CD4-positive, CD25-positive, alpha-beta regulatory T cell (primary cell): ENCODE results near the gene CELF5. TPM values are rescaled to one million over a fixed set of nuclear protein-coding genes. Genes with fewer than 3 reads are reported as not detected.
"Not testable (repeated sequence)": the region's sequence is repeated elsewhere in the genome, so short reads cannot be mapped to it uniquely, and the experiment has no call there.

ENCODE experiments used
- ATAC-seq, 2 donors: fragments of 150-1000 bp; cut with Tn5 transposase; one replicate each; pipeline ENCODE4 v1.10.0; 2021; ENCODE audit warnings: low read depth in 2 of 2, moderate number of reproducible peaks in 2 of 2, moderate library complexity in 1 of 2
- DNase-seq, 3 donors: peaks; one replicate each; pipeline versions ENCODE4 v3.0.0 to v3.0.0-alpha.2; 2012 to 2022; ENCODE audit warnings: mixed read lengths in 1 of 3
- H3K27ac ChIP-seq: one replicate; pipeline ENCODE4 v1.7.0; 2013; ENCODE audit warnings: mild to moderate bottlenecking, low read length; ENCODE audit not compliant: insufficient read depth, poor library complexity, severe bottlenecking
- H3K27me3 ChIP-seq: one replicate; pipeline ENCODE4 v1.7.0; 2013; ENCODE audit warnings: low read length; ENCODE audit not compliant: control insufficient read depth, insufficient read depth
- H3K36me3 ChIP-seq: one replicate; pipeline ENCODE4 v1.7.0; 2013; ENCODE audit warnings: mild to moderate bottlenecking, low read length, moderate library complexity; ENCODE audit not compliant: control insufficient read depth, insufficient read depth
- H3K4me1 ChIP-seq: 2 replicates; pipeline ENCODE4 v1.7.0; 2013; ENCODE audit warnings: mild to moderate bottlenecking, low read length; ENCODE audit not compliant: insufficient read depth, control insufficient read depth, poor library complexity, severe bottlenecking
- H3K4me3 ChIP-seq: one replicate; pipeline ENCODE4 v1.7.0; 2013; ENCODE audit warnings: low read depth, mild to moderate bottlenecking, low read length, moderate library complexity
- H3K9me3 ChIP-seq, 2 experiments: 1 replicate in 1 of 2; 2 replicates in 1 of 2; pipeline ENCODE4 v1.7.0; 2013; ENCODE audit warnings: low read length in 2 of 2, mild to moderate bottlenecking in 1 of 2, moderate library complexity in 1 of 2; ENCODE audit not compliant: control insufficient read depth in 2 of 2
- H3K27ac Mint-ChIP-seq, 3 donors: one replicate each; pipeline ENCODE4 v1.8.0; 2020 to 2022; ENCODE audit warnings: mild to moderate bottlenecking in 3 of 3, mixed read lengths in 3 of 3, moderate library complexity in 2 of 3
- H3K27me3 Mint-ChIP-seq: one replicate; pipeline ENCODE4 v1.8.0; 2022; ENCODE audit warnings: mild to moderate bottlenecking, mixed read lengths
- H3K36me3 Mint-ChIP-seq: one replicate; pipeline ENCODE4 v1.8.0; 2020; ENCODE audit warnings: mixed read lengths
- H3K4me1 Mint-ChIP-seq, 4 donors: one replicate each; pipeline ENCODE4 v1.8.0; 2020 to 2022; ENCODE audit warnings: mixed read lengths in 4 of 4, mild to moderate bottlenecking in 1 of 4
- H3K4me3 Mint-ChIP-seq, 4 donors: one replicate each; pipeline ENCODE4 v1.8.0; 2020 to 2022; ENCODE audit warnings: mild to moderate bottlenecking in 4 of 4, mixed read lengths in 4 of 4, moderate library complexity in 3 of 4
- H3K9me3 Mint-ChIP-seq, 7 donors: one replicate each; pipeline ENCODE4 v1.8.0; 2020 to 2022; ENCODE audit warnings: mixed read lengths in 7 of 7, mild to moderate bottlenecking in 3 of 7, moderate library complexity in 2 of 7
- polyA plus RNA-seq, 4 donors: library from polyadenylated mRNA; unstranded; fragments of 300-500 nt; fragmentation: Illumina TruSeq; gene quantifications; one replicate each; pipeline ENCODE4 v1.2.3, GENCODE V29; 2021
- total RNA-seq: library from RNA; stranded (reverse); gene quantifications from one replicate; pipeline ENCODE4 v1.2.3, GENCODE V29; 2022

The CELF5 gene
- total and polyA plus RNA-seq, 5 donors from 2014 or later, result 0.17 TPM; not detected in 4

- Mint-ChIP-seq H3K27me3 (peaks cover 5% of the 10 kb centered on the region), H3K36me3 (no peaks in the 10 kb centered on the region), H3K9me3 (peaks cover 0 to 2% (median 0%) of the 10 kb centered on the region in 7 donors), H3K4me1 (peaks cover 0 to 3% (median 0%) of the 10 kb centered on the region in 4 donors), H3K27ac (no peak overlapping the region), H3K4me3 (no peak overlapping the region)
- no peak overlapping the region for H3K4me3 ChIP-seq
- H3K9me3 ChIP-seq, result no peaks in the 10 kb centered on the region
- ATAC-seq (no peak), DNase-seq (no peak)
- no peaks in the 10 kb centered on the region for H3K27me3 ChIP-seq
- peaks cover 16% of the 10 kb centered on the region for H3K36me3 ChIP-seq
- H3K4me1 ChIP-seq, result no peaks in the 10 kb centered on the region
- H3K27ac ChIP-seq, result no peak overlapping the region
These were observed 15.9 kb upstream of the CELF5 start for GRCh38 chr19:3208317-3209207.

DNA sequence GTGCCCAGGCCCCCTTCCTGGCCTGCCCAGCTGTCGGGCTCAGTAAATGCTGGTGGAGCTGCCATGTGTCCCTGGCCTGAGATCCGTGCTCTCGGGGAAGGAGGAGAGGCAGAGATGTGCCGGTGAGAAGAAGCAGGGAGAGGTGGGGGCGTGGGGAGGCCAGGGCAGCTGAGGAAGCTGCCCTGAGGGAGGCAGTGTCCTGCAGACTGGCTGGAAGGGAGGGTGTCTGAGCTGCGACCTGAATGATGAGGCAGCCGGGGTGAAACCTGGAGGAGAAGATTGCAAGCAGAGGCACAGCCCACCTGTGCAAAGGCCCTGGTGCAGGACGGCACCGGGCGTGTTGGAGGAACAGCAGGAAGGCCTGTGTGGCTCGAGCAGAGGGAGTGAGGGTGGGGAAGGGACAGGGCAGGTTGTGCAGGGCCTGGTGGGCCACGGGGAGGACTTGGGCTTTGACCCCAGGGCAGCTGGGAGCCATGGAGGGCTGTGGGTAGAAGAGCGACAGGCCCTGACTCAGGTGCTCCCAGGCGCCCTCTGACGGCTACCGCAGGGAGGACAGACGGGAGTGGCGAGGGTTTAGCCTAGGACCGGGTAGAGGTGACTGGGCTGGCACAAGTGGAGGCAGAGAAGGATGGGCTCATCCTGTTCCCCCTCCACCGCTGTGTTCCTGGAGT, 14.0 kb upstream of the CELF5 start:
- Histone ChIP-seq H3K27me3 (no peaks in the 10 kb centered on the region), H3K4me1 (no peaks in the 10 kb centered on the region), H3K4me3 (no peak overlapping the region), H3K9me3 (no peaks in the 10 kb centered on the region), H3K36me3 (peaks cover 13% of the 10 kb centered on the region), H3K27ac (no peak overlapping the region)
- Mint-ChIP-seq H3K4me3 (no peak overlapping the region), H3K4me1 (peaks cover 0 to 3% (median 0%) of the 10 kb centered on the region in 4 donors), H3K27me3 (peaks cover 5% of the 10 kb centered on the region), H3K27ac (no peak overlapping the region), H3K9me3 (peaks cover 0 to 2% (median 0%) of the 10 kb centered on the region in 7 donors), H3K36me3 (no peaks in the 10 kb centered on the region)
- ATAC-seq, result peak; percentile 76 to 82
- peak; percentile 36 to 61 (median 54) for DNase-seq

DNA sequence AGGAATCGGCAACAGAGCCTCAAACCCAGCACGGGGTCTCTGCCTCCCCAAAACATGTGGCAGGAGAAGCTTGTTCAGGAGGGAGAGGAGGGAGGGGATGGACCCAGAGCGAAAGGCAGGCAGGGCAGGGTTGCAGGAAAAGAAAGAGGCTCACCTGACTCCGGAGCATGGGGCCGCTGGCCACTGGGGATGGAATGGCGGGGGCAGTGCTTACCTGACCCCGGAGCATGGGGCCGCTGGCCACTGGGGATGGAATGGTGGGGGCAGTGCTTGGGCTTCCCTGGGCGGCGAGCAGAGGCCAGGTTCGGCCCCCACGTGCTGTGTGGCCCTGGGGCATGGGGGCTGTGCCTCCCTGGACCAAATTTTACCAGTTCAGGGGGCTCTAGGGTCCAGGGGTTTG, 13.3 kb upstream of the CELF5 start:
- Histone ChIP-seq H3K9me3 (no peaks in the 10 kb centered on the region), H3K27me3 (no peaks in the 10 kb centered on the region), H3K27ac (no peak overlapping the region), H3K4me3 (no peak overlapping the region), H3K36me3 (peaks cover 9% of the 10 kb centered on the region), H3K4me1 (no peaks in the 10 kb centered on the region)
- H3K27me3 Mint-ChIP-seq, result peaks cover 5% of the 10 kb centered on the region
- DNase-seq (no peak), ATAC-seq (no peak)
- H3K9me3 Mint-ChIP-seq, result peaks cover 0 to 2% (median 0%) of the 10 kb centered on the region in 7 donors
- peaks cover 0 to 3% (median 0%) of the 10 kb centered on the region in 4 donors for H3K4me1 Mint-ChIP-seq
- no peak overlapping the region for H3K4me3 Mint-ChIP-seq
- no peaks in the 10 kb centered on the region for H3K36me3 Mint-ChIP-seq
- no peak overlapping the region for H3K27ac Mint-ChIP-seq

DNA sequence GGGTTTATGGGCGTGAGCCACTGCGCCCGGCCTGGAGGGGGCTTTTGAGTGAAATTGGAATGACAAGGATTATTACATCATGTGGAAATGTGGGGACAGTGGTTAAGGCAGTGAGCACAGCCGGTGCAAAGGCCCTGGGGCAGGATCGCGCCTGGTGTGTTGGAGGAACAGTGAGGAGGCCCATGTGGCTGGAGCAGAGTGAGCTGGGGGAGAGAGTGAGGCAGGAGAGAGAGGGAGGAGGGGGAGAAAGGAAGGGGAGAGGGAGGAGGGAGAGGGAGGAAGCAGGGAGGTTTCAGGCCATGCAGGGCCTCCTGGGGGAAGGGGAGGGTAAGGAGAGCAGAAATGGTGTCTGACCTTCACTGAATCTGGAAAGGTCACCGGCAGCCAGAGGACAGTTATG, 11.3 kb upstream of the CELF5 start:
- Mint-ChIP-seq H3K36me3 (no peaks in the 10 kb centered on the region), H3K4me3 (no peak overlapping the region), H3K27me3 (peaks cover 5% of the 10 kb centered on the region), H3K27ac (no peak overlapping the region), H3K9me3 (peaks cover 0 to 2% (median 0%) of the 10 kb centered on the region in 7 donors), H3K4me1 (peaks cover 0 to 3% (median 0%) of the 10 kb centered on the region in 4 donors)
- Histone ChIP-seq H3K4me1 (no peaks in the 10 kb centered on the region), H3K27ac (no peak overlapping the region), H3K4me3 (no peak overlapping the region), H3K36me3 (peaks cover under 1% of the 10 kb centered on the region), H3K9me3 (no peaks in the 10 kb centered on the region), H3K27me3 (no peaks in the 10 kb centered on the region)
- DNase-seq, result no peak
- no peak for ATAC-seq

DNA sequence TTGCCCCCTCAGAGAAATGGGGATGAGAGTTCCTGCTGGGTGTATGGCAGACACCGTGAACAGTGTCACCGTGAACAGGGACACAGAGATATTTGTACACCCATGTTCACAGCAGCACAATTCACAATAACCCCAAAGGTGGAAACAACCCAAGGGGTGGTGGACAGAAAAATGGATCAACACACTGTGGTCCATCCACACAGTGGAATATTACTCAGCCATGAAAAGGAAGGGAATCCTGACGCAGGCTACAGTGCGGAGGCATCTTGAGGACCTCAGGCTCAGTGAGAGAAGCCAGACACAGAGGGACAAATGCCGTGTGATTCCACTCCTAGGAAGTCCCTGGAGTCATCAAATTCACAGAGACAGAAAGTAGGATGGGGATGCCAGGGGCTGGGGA, 7.6 kb upstream of the CELF5 start:
- Mint-ChIP-seq H3K27me3 (peaks cover 5% of the 10 kb centered on the region), H3K4me3 (no peak overlapping the region), H3K36me3 (no peaks in the 10 kb centered on the region), H3K9me3 (peaks cover 0 to 2% (median 0%) of the 10 kb centered on the region in 7 donors), H3K4me1 (no peaks in the 10 kb centered on the region), H3K27ac (no peak overlapping the region)
- Histone ChIP-seq H3K27ac (no peak overlapping the region), H3K27me3 (no peaks in the 10 kb centered on the region), H3K9me3 (no peaks in the 10 kb centered on the region), H3K4me1 (no peaks in the 10 kb centered on the region), H3K36me3 (no peaks in the 10 kb centered on the region), H3K4me3 (no peak overlapping the region)
- DNase-seq, result no peak
- no peak for ATAC-seq

- no peak overlapping the region for H3K27ac ChIP-seq
- H3K9me3 ChIP-seq, result no peaks in the 10 kb centered on the region
- Mint-ChIP-seq H3K27me3 (peaks cover 5% of the 10 kb centered on the region), H3K4me1 (no peaks in the 10 kb centered on the region), H3K4me3 (no peak overlapping the region), H3K36me3 (no peaks in the 10 kb centered on the region), H3K27ac (peak overlapping the region in 1 of 3 donors; percentile 9), H3K9me3 (peaks cover 0 to 2% (median 0%) of the 10 kb centered on the region in 7 donors)
- no peak overlapping the region for H3K4me3 ChIP-seq
- DNase-seq (no peak), ATAC-seq (no peak)
- no peaks in the 10 kb centered on the region for H3K36me3 ChIP-seq
- no peaks in the 10 kb centered on the region for H3K27me3 ChIP-seq
- H3K4me1 ChIP-seq, result peaks cover 3% of the 10 kb centered on the region
These were observed 3.9 kb upstream of the CELF5 start for GRCh38 chr19:3220576-3220975.

- not testable (repeated sequence) for H3K4me3 ChIP-seq, H3K9me3 Mint-ChIP-seq, H3K9me3 ChIP-seq, H3K4me3 Mint-ChIP-seq, H3K27ac Mint-ChIP-seq, H3K4me1 Mint-ChIP-seq, H3K4me1 ChIP-seq, H3K36me3 ChIP-seq, H3K27me3 ChIP-seq, H3K27ac ChIP-seq, ATAC-seq, DNase-seq, H3K36me3 Mint-ChIP-seq
- peaks cover 10% of the 10 kb centered on the region for H3K27me3 Mint-ChIP-seq
These were observed 2.9 kb upstream of the CELF5 start for GRCh38 chr19:3221576-3221975.
